Fibroblast of upper back skin (primary cell): ENCODE measurements around the gene PDXK.
"Not testable (repeated sequence)": the region's sequence is repeated elsewhere in the genome, so short reads cannot be mapped to it uniquely, and the experiment has no call there.

Experiments
- DNase-seq: peaks from one replicate; pipeline ENCODE4 v3.0.0-alpha.2; 2013

The PDXK gene

DNA sequence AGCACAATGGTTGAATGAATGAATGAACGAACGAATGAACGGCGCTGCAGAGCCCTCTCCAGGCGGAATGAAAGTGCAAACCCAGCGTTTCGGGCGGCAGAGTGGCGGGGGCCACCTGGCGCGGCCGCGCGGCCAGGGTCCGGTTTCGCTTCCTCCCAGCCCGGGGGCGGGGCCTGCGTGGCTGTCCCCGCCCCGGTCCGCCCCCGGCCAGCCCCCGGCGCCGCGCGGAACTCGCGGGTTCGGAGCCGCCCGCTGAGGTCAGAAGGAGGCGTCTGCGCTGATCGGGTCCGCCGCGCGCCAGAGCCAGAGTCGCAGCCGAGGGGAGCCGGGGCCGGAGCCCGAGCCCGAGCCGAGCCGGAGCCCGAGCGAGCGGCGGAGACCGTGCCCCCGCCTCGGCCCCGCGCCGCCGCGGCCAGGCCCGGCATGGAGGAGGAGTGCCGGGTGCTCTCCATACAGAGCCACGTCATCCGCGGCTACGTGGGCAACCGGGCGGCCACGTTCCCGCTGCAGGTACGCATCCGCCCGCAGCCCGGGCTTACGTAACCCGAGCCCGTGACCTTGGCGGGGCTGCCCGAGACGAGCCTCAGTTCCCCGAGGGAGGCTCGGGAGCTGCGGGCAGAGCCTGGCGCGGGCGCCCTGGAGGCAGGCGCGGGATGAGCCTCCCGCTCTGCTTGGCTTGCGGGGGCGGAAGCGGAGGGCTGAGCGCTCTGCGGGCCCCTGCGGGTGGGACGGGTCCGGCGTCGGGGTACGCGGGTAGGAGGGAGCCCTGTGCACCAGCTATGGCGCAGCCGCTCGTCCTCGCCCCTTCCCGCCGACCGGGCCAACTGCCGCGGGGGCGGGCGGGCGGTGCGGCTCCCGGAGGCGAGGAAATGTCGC is at the start of gene PDXK:
TSS of gene PDXK (plus strand) at position 258 of the 876 bp plus-strand sequence. CDS start at position 424, 166 bp downstream.
- DNase-seq, result peak; percentile 80

DNA sequence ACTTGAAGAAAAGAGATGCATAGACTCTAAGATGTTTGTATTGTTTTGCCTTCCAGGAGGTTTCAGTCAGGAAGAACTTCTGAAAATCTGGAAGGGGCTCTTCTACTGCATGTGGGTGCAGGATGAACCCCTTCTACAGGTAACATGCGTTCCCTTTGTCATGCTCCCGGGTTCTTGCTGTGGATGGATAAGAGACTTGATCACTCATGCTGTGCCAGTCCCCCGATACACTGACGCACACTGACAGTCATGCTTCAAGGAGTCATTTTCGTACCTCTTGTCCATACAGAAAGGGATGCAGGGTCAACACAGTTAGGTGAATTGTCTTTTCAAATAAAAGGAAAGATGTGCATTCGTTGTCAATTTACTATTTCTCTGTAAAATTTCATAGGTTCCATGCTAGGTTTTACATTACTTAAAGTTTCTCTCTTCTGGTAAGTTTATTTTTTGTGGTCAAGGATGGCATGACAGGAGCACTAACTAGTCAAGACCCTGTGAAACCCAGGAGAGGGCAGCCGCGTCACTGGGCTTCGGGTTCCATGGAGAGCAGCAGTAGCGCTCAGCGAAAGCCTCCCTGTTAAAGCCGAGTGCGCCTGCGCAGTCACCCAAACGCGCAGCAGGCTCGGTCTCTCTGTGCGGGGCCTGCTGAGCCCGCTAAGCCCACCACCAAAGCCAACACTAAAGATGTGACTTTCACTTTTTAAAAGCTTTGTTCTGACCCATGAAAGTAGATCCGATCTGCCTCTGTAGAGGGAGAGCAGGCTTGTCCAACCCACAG is 48.9 kb upstream of the PDXK start:
- DNase-seq, result no peak

DNA sequence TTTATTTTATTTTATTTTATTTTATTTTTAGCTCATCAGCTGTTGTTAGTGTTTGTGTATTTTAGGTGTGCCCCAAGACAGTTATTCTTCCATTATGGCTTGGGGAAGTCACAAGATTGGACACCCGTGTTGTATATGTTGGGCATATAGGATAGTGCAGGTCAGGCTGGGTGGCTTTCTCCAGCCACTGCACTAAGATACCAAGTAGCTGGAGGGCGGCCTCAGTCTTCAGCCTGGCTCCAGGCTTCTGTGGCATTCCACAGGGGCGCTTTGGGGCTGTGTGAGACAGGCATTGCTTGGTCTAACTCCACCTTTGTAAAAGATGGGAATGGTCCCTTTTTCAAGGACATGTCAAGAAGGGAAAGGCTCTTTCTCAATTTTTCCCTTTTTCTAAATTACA is 43.1 kb upstream of the PDXK start:
- no peak for DNase-seq

DNA sequence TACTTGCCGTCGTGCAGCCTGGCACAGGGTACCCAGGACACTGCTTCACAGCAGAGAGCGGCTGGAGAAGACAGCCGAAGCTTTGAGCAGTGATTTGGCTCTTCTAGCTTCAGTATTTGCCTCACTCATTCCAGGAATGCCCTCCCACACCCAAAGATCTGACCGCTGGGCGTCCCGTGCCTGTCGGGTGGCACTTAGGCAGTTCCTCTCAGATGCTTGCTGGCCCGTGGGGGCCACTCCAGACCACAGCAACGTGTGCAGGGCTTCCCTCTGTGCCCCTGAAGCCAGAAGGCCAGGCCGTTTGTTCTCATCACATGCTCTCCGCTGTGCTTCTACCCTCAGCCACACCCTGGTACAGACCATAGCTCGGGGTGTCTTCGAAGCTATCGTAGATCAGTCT is 42.5 kb upstream of the PDXK start:
- DNase-seq, result no peak

DNA sequence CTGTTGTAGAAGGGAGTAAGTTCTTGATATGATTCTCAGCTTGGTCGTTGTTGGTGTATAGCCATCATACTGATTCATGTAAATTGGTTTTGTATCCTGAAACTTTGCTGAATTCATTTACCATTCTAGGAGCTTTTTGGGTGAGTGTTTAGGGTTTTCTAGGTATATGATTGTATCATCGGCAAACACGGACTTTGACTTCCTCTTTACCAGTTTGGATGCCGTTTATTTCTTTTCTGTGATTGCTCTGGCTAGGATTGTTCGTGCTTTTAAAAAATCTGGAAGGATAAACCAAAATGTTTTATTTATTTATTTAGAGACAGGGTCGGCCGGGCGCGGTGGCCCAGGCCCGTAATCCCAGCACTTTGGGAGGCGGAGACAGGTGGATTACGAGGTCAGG is 39.0 kb upstream of the PDXK start:
- no peak for DNase-seq

DNA sequence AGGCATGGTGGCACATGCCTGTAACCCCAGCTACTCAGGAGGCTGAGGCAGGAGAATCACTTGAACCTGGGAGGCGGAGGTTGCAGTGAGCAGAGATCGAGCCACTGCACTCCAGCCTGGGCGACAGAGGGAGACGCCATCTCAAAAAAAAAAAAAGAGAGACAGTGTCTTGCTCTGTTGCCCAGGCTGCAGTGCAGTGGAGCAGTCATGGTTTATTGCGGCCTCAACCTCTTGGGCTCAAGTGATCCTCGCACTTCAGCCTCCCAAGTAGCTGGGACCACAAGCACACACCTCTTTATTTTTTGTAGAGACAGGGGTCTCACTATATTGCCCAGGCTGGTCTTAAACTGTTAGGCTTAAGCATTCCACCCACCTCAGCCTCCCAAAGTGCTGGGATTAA is 38.5 kb upstream of the PDXK start:
- not testable (repeated sequence) for DNase-seq

DNA sequence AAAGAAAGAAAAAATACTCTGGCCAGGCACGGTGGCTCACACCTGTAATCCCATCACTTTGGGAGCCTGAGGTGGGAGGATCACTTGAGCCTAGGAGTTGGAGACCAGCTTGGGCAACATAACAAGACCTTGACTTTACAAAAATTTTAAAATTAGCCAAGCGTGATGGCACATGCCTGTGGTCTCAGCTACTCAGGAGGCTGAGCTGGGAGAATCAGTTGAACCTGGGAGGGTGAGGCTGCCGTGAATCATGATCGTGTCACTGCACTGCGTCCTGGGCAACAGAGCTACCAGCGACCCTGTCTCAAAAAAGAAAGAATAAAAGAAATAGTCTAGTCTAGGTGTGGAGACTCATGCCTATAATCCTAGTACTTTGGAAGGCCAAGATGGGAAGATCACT is 37.3 kb upstream of the PDXK start:
- no peak for DNase-seq

DNA sequence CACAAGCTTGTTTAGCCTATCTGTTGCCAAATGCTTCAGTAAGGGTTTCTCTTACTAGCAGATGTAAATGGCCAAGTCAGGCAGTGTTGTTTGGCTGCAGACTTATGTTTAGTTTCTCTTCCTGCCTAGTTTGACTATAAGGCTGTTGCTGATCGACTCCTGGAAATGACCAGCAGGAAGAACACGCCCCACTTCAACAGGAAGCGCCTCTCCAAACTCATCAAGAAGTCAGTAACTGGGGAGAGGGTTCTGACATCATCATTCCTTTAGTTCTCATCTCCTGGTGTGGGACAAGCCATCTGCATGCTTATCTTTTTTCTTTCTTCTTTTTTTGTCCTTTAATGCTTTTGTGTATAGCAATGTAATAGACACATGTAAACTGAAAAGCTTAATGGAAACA is 34.5 kb upstream of the PDXK start:
- no peak for DNase-seq

DNA sequence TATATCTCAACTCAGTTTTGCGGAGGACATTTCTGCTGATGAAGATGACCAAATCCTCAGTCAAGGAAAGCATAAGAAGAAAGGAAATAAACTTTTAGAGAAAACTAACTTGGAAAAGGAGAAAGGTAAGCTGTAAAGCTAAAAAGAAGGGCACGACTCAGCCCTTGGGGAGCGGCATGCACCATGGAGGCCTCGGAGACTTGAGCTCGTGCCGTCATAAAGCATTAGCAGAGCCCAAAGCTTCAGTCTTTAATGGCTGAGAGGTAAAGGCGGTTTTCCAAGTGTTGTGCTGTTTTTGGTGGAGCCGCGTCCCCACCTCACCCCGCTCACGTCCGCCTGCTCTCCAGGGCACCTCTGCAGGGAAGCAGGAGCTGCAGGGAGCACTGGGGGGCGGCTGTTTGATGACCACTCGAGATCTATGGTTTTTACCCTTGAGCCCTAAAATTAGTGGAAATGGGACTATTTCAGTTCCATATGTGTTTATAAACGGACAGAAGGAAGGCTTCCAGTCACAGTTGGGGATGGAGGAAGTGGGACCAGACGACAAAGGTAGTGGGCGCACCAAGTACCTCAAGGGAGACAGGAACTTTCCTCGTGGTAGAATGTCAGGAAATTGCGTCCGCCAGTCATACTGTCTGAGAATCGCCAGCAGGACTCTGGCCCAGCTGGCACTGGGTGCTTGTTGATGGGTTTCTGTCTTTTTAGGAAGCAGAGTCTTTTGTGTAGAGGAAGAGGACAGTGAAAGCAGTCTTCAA is 31.9 kb upstream of the PDXK start:
- no peak for DNase-seq

DNA sequence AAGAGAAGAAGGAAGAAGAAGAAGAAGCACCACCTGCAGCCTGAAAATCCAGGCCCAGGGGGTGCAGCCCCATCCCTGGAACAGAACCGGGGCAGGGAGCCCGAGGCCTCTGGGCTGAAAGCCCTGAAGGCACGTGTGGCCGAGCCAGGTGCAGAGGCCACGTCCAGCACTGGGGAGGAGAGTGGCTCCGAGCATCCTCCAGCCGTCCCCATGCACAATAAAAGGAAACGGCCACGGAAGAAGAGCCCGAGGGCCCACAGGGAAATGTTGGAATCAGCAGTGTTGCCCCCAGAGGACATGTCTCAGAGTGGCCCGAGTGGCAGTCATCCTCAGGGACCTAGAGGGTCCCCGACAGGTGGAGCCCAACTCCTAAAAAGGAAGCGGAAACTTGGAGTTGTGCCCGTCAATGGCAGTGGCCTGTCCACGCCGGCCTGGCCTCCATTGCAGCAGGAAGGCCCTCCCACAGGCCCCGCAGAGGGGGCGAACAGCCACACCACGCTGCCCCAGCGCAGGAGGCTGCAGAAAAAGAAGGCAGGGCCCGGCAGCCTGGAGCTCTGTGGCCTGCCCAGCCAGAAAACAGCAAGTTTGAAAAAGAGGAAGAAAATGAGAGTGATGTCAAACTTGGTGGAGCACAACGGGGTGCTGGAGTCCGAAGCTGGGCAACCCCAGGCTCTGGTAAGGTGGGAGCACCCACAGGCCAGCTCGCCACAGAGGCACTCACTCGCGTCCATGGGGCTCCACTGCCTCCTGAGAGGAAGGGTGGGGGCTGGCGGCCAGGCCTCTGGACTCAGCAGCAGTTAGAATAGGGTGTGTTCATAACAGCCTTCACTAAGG is 31.1 kb upstream of the PDXK start:
- DNase-seq, result no peak

DNA sequence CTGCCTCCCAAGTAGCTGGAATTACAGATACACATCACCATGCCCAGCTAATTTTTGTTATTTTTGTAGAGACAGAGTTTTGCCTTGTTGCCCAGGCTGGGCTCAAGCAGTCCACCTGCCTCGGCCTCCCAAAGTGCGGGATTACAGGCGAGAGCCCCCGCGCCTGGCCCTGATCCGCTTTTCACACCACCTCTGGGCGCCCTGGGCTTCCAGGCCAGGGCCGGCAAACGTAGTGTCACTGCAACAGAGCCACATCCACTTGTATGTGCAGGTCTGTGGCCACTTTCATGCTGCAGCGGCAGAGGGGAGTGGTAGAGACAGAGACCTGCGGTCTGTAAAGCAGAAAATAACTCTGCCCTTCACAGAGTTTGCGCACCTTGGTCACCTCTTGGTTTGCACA is 30.0 kb upstream of the PDXK start:
- no peak for DNase-seq

DNA sequence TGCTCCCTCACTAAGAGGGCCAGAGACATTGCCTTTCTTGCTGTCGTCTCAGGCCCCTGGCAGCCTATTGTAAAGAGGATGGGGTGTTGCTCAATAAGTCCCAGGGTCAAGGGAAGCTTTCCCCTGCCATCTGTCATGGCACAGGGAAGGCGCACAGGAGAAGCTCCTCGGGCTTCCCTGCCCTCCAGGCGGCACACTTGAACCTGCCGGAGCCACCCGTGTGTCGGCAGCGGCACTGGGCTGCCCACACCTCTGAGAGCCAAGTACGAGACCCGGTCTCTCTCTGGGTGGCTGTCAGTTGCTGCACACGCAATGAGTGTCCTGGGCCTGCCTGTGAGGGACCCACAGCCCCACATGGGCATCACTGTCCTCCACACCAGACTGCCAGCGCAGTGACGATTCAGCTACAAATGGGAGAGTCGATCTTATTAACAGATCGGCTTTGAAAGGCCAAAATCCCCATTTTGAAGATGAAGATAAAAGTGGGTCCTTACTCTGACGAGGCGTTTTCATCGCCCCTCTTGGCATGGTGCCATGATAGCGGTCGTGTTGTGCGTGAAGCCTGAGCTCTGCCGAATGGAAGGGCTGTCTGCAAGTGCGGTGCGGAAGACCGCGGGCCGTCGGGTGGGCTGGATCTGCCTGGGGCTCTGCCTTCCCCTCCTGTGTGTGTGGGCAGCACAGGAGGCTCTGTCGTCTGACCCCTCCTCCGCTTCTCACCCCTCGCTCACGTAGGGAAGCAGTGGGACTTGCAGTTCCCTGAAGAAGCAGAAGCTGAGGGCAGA is 29.2 kb upstream of the PDXK start:
- DNase-seq, result no peak

DNA sequence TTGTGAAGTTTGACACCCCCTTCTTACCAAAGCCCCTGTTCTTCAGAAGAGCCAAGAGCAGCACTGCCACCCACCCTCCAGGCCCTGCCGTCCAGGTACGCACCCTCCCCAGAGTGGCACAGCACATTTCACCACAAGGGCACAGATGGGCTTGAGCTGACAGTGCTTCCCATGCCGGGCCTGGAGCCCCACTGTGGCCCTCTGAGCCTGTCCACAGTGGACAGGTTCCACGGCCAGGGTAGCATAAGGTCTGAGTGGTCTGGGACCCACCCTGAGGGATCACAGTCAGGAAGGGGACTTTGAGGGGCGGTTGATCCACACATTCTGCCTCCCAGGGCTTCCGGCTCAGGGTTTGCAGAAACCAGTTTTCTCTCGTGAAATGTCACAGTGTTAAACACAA is 28.6 kb upstream of the PDXK start:
- no peak for DNase-seq

DNA sequence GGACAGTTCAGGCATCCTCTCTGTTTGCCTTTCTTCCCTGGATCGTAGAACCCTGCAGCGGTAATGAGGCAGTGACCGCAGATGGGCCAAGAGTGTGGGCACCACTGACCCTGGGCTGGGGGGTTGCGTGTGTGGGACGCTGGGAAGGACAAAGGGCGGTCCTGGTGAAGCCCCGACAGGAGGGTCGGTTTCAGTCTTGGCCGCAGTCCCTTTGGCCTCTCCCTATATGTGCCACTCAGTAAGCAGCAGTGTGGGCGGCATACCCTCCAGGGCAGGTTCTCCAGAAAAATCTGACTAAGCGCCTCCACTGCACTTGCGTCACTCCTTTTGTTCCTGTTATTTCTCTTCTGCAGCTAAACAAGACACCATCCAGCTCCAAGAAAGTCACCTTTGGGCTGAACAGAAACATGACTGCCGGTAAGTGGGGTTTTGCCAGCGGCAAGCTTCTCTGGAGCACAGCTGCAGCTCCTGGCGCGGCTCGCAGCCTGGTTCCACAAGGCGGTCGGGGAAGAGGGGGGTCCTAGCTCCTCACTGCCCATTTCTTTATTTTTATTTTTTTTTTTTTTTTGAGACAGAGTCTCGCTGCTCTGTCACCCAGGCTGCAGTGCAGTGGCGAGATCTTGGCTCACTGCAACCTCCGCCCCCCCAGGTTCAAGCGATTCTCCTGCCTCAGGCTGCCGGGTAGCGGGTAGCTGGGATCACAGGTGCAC is 27.7 kb upstream of the PDXK start:
- no peak for DNase-seq

DNA sequence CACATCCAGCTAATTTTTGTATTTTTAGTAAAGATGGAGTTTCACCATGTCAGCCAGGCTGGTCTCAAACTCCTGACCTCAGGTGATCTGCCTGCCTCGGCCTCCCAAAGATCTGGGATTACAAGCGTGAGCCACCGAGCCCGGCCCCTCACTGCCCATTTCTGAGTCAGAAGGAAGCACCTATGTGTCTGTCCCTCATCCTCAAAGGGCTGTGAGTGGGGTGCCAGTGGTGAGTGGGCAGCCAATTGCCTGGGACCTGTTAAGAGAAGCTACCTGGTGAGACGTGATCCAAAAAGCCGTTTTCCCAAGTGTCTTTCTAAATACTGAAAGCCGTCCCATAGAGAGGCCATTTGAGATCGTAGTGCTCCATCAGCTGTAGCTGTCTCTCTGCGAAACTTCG is 27.1 kb upstream of the PDXK start:
- no peak for DNase-seq

DNA sequence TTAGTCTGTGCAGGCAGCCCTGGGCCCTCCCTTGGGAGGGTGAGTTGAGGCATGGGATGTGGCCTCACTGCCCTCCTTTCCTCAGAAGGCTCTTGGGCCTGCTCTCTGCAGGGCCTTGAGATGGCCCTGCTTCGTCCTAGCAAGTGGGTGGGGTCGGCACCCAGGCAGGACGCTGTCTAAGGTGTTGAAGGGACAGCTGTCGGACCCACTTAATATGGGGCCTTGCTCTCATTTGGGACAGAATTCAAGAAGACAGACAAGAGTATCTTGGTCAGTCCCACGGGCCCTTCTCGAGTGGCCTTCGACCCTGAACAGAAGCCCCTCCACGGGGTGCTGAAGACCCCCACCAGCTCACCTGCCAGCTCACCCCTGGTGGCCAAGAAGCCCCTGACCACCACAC is 26.0 kb upstream of the PDXK start:
- DNase-seq, result no peak

DNA sequence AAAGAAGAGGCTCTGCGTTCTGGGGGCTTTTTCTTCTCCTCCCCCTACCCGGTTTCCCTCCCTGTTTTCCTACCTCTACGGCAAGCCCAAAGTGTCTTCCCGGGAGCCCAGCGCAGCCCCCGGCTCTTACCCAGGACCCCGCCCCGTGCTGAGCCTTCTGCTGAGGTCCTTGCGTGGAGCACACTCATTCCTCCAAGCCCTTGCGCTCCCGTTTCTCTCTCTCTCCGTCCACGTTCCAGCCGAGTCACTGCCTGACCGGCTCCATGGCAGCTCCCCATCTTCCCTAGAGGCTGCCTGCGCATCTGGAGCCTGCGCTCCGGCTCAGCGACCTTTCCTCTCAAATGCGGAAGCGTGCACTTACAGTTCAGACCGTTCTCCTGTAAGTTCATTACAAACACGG is 24.9 kb upstream of the PDXK start:
- no peak for DNase-seq

DNA sequence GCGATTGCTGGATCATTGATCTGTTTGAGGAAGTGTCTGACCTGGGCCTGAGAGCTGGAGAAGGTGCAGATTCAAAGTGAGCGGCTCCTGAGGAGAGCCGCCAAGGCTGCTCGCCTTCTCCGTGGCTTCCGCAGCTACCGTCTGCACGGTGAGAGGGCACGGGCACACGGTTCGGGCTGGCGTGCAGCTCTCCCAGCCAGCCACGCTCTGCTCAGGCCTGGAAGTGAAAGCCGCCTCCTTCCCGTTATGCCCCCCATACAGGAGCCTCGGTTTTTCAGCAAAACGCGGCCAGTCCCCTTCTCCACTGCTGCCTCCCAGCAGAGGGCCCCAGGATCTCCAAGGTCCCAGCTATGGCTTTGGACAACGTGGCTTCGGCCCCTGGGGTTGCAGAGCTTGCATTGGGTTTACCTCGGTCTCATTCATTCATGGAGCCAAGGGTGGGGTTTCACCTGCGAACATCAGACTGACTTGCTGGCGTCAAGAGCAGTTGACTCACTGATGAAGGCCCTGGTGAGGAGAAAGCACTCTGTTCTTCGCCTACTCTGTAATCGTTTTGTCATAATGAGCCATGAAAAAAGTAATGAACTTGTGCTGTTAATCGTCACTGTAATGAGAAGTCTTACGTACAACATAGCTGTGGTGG is 24.4 kb upstream of the PDXK start:
- DNase-seq, result no peak

DNA sequence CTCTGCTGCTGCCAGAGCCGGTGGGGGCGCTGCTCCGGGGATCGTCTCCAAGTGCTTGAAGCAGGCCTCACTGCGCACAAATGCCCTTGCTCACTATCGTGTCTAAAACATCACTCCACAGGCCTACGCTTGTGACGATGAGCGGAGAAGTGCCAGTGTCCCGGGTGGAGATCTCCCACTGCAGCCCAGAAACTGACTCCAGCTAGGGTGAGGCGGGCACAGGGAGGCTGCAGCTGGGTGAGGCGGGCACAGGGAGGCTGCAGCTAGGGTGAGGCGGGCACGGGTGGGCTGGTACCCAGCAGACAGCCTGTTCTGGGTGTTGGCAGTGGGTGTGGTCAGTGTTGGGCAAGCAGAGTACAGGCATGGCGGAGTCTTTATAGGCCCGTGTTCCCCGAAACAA is 22.7 kb upstream of the PDXK start:
- DNase-seq, result no peak
